COR-L47 (cell line): Measurements from ENCODE around the gene ZNF750.
A peak's percentile ranks its signal among the peaks of the same experiment; 100 is the strongest.

ENCODE experiments used
- DNase-seq: peaks from one replicate; lab custom pipeline; 2025; lab: John Stamatoyannopoulos, UW

Gene ZNF750

GRCh38 chr17:82872591-82873520 is 33.0 kb upstream of the ZNF750 start:
- DNase-seq: no peak

- no peak for DNase-seq
Measured at GRCh38 chr17:82871776-82872561, 32.1 kb upstream of the ZNF750 start.

DNA sequence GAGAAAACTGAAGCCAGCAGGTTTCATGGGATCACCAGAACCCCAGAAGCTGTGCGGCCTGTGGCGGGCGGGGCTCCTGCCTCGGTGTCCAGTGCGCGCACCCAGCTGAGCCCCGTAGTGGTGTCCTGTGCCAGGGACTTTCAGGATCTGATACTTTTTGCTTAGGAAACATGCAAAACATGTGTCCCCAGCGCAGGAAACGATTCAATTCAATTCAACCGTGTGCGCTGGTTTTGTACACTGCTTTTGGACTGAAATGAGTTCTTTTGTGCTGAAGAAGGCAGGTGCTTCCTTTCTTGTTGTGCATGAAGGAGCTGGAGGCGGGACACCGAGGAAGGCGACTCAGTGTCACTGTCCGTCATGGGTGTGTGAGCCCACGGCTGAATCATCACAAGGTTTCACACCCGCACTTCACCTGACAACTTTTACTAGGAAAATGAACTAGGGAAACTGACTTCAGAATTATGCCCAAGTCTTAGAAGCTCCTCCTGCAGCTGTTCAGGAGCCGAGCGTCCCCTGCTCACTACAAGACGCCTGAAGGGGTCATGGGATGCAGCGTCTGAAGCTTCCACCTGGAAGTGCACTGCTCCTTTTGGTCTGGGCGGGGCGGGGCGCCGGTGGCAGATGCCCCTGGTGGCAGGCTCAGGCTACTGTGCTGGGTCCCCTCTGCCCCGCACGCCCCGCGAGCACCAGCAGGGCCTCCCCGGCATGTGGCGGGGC is 31.4 kb upstream of the ZNF750 start:
- DNase-seq: no peak

DNA sequence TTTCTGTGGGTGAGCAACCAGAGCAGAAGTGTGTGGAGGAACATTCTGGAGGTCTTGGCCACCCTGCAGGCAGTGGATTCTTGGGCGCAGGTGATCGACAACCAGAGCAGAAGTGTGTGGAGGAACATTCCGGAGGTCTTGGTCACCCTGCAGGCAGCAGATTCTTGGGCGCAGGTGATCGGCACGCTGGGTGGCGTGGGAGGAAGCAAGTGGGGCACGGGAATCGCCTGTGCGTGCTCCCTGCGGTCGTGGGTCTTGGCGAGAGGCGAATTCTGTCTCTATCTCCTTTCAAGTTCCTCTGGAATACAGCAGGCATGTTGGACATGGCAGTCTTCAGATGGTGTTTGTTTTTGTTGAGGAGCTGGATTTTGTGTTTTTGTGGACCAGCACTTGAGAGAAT is 30.7 kb upstream of the ZNF750 start:
- DNase-seq: no peak

- no peak for DNase-seq
Measured at GRCh38 chr17:82870091-82870491, 30.3 kb upstream of the ZNF750 start.

GRCh38 chr17:82869536-82869935 is 29.7 kb upstream of the ZNF750 start:
- DNase-seq: no peak

GRCh38 chr17:82868715-82869131 is 28.9 kb upstream of the ZNF750 start:
- no peak for DNase-seq

- DNase-seq: no peak
Measured at GRCh38 chr17:82867763-82868325, 28.0 kb upstream of the ZNF750 start.

GRCh38 chr17:82866590-82867191 is 26.9 kb upstream of the ZNF750 start:
- DNase-seq: peak; percentile 24

GRCh38 chr17:82865774-82866395 is 26.1 kb upstream of the ZNF750 start:
- DNase-seq: peak; percentile 34

- DNase-seq: no peak
Measured at GRCh38 chr17:82865274-82865673, 25.5 kb upstream of the ZNF750 start.

DNA sequence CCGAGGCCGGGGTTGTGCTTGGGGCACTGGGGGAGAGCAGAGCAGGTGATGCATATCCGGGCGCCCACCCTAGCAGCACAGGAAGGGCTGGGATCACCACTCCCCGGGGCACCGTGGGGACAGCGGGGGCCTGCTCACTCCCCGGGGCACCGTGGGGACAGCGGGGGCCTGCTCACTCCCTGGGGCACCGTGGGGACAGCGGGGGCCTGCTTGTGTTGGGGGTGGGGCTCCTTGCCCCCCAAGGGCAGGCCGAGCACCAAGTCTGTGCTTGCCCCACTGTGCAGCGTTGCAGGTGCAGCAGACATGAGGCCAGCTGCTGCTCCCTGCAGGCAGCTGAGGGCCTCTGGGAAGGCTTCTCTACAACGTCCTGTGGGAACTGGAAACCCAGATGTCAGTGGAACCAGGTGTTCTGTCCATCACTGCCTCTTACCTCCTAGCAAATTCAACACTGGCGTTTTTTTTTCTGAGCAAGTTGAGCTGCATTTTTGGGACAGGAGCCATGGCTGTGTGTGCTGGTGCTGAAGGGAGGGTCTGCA is 25.0 kb upstream of the ZNF750 start:
- DNase-seq: peak; percentile 41

GRCh38 chr17:82863941-82864712 is 24.3 kb upstream of the ZNF750 start:
- DNase-seq: peak; percentile 39

DNA sequence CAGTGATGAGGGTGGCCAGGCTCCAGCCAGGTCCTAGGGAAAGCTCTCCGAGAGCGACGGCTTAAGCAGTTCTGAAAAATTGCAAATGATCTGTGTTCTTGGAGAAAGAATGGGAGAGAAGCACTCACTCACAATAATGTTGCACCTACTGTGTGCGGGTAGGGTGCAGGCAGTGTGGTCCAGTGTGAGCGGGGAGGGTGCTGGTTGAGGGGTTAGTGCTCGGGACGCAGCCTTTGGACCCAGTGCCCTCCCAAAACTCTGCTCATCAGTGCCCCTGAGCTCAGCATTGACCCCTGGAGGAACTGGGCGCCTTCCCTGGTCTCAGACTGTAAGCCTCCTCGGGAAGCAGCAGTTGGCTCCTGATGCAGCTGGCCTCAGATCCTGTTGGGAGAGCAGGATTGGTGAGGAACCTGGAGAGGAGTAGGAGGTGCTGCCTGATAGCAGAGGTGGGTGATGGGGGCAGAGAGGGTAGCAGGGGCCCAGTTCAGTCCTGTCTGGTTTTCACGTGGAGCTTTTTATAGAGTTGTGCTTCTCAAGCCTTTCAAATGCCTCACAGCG is 23.6 kb upstream of the ZNF750 start:
- DNase-seq: no peak

DNA sequence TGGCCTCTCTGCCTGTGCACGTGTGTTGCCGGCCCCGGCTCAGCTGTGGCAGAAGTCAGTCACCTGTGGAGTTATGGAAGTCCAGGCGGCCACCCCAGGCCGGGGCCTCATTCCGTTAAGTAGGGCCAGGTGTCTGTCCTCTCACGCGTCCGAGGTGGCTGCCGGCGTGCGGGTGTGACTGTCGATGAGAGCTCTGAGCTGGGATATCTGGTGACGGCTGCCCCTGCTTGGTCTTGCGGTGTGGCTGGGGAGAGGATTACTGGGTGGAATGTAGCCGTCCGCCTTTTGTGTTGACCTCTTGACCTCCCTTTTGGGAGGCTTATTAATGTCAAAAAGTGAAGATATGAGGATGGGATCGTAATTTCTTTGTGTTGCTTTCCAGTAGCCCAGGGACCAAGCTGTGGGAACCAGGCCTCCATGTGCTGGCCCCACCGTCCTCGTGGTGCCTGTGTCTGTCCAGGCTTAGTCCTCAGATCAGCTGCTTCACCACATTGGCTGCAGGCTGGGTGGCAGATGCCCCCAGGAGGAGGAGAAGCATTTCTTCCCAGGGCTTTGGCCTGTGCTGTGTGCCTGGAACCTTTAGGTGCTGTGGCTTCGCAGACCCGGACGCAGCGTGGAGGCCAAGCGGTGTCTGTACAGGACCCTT is 23.0 kb upstream of the ZNF750 start:
- no peak for DNase-seq

GRCh38 chr17:82862191-82862590 is 22.4 kb upstream of the ZNF750 start:
- DNase-seq: no peak

DNA sequence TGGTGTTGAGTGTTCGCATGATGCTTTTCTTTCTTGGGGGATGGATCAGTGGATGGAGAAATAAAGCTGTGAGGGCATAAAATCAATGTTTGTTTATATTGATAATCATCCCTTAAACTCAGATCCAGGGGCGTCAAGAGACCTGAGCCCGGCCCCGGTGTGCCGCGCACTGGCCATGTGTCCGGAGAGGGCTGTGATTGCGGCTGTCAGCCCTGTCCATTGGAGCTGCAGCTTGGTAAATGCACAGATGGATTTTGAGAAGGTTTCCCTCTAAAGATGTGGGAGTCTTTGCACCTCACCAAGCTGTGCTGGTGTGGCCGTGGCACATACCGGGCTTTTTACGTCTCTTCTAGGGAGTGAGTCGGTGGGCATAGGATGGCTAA is 21.6 kb upstream of the ZNF750 start:
- DNase-seq: no peak

DNA sequence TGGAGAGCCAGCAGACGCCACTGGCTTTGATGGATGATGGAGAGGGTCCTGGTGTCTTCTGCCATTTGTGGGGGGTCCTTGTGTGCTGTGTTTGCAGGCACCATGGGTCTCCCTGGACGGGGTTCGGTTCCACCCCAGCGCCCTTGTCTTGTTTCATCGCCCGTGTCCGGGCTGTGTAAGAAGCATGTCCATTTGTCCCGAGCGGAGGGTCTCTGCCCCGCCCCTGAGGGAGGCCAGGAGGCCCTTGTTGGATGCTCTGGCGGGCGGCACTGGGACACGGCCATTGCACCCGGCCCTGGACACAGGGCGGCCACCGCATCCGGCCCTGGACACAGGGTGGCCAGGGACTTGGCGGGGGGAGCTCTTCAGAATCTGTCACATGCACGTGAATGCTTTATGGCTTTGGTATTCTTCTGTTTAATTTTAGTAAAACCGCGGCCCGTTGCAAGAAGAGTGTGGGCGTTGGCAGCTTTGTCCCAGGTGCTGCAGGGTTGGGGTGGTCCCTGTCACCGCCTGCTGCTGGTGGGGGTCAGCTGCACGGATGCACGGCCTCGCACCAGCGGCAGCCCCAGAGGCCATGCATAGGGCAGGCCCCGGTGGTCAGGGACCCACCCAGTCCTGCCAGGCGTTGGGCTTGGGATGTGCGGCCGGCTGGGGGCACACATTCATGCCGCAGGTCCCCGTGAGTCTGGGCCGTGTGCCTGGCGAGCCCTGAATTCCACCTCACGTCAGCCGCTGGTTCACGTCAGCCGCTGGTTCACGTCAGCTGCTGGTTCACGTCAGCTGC is 21.0 kb upstream of the ZNF750 start:
- DNase-seq: no peak
